CD4-positive, alpha-beta T cell treated with Interleukin-2 at 100 ng/mL for 4 hours (primary cell): ENCODE measurements around the gene NHERF2.

Experiments
- DNase-seq: peaks from one replicate; pipeline ENCODE4 v3.0.0-alpha.2; 2020; ENCODE audit warnings: low spot score

NHERF2 gene

DNA sequence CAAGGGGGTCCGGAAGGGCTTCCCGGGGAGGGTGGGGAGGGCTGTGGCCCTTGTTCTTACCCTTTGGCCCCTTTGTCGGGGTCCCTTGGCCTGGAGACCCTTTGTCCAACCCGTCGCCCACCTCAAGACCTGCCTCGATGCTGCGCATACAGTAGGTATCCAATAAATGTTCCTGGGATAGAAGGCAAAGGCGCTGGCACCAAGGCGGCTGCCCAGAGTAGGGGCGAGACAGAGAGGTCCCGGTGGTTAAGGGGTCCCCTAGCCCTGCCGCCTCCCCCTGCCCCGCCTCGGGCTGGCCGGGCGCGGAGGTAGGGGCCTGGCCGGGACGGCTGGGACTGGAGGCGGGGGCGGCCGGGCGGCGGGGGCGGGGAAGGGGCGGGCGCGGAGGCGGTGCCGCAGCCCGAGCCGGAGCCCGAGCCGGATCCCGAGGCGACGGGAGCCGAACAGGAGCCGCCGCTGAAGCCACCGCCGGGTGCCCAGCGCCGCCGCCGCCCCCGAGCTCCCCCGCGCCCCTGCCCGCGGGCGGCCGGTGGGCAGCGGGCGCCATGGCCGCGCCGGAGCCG, at the start of gene NHERF2:
TSS of gene NHERF2 (plus strand) at position 442 of the 563 bp plus-strand sequence. CDS start at position 546, 104 bp downstream.
- DNase-seq = no peak

DNA sequence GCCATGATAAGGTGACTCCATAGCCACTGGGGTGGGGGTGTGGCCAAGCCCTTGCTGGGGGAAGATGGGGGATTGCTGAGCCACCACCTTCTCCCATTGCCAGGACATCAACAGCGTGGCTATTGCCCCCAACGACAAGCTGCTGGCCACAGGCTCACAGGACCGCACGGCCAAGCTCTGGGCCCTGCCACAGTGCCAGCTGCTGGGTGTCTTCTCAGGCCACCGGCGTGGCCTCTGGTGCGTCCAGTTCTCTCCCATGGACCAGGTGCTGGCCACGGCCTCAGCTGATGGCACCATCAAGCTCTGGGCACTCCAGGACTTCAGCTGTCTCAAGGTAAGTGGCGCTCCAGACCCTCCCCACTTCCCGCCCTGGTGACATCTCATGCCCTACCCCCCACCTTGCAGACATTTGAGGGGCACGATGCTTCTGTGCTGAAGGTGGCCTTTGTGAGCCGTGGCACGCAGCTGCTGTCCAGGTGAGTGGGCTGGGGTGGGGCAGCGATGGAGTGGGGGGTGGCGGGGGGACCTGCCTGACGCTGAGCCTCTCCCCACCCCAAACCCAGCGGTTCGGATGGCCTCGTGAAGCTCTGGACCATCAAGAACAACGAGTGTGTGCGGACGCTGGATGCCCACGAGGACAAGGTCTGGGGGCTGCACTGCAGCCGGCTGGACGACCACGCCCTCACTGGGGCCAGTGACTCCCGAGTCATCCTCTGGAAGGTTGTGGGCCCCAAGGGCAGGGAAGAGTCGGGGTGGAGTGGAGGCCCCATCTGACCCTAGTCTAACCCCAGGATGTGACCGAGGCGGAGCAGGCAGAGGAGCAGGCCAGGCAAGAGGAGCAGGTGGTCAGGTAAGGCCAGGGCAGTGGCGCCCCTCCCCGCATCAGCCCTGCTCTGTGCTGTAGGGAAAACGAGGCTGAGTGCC, 49.5 kb upstream of the NHERF2 start:
- no peak for DNase-seq

DNA sequence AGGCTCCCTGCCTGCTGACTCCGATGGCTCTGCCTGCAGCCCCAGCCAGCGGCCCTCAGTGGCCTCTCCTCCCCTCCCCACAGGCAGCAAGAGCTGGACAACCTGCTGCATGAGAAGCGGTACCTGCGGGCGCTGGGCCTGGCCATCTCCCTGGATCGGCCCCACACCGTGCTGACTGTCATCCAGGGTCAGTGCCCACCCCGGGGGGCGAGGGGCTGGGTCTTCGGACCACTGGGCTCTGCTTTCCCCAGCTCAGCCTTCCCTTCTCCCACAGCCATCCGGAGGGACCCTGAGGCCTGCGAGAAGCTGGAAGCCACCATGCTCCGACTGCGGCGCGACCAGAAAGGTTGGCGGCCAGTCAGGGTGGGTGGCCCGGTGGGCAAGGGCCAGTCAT, 48.8 kb upstream of the NHERF2 start:
- DNase-seq = no peak

GRCh38 chr16:1978476-1979120, 48.1 kb upstream of the NHERF2 start:
- no peak for DNase-seq

DNA sequence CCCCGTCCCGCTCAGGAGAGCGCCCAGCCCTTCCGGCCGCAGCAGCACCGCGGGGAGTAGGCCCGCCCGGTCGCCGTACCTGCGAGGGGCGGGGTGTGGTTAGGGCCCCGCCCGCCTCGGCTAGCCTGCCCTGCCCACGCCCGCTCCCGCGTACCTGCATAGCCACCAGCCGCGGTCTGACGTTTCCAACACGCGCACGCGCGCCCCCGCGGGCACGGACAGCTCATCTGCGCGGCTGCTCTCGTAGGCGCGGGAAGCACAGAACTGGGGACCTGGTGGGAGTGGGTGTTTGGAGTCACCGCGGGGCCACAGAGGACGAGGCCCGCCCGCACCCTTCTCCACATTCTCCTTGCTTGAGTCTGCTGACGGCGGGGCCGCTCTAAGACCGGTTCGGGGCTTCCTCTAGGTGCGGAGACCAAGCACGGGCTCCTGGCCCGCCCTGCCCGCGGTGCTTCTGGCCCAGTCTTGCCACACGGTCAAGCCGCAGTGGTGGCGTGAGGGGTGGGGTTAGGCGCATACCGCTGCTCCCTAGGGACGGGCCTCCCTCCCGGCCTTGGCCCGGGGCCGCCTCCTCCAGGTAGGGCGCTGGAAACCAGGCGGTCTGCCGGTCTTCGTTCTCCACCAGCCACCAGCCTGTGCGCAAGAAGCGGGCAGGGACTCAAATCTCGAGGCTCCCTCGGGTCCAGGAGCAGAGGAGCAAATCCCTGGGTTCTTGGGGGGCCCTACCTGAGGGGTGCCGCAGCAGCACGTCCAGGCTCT, 47.3 kb upstream of the NHERF2 start:
- DNase-seq = no peak

DNA sequence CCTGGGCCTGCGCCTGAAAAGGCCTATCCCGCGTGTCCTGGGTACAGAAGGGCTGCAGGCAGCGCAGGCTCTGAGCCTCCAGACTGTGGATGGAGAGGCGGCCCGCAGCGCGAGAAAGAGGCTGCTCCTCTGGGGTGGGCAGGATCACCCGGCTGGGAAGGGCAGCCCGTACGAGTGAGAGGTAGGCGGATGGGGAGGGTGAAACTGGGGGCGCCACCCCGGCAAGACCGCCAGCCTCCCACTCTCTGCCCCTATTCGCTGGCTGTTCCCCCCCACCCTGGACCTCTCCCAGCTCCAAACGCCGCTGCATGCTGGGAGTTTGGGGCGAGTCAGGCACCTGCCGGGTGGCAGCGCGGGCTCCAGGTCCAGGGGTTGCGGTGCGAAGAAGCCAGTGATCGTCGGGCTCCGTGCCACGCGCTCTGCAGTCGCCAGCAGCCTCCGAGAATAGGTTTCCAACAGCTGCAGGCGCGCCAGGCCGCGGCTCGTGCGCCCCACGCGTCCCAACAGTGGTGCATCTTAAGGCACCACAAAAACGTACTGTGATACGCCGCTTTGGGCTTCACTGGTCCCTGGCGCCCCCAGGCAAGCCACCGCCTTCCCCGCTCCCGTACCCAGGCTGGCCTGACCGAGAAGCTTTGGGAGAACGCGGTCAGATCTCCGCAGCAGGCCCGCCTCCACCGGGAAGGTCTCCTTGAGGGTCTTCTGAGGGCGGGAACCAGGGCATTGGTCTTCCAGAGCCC, 46.5 kb upstream of the NHERF2 start:
- no peak for DNase-seq

GRCh38 chr16:1980770-1981087, 46.0 kb upstream of the NHERF2 start:
- no peak for DNase-seq

GRCh38 chr16:1981398-1981836, 45.3 kb upstream of the NHERF2 start, which contains the start of gene NOXO1:
Gene NOXO1, minus strand, starts transcription at chr16:1981469. Its CDS starts 290 bp downstream, at chr16:1981179.
- DNase-seq = no peak

DNA sequence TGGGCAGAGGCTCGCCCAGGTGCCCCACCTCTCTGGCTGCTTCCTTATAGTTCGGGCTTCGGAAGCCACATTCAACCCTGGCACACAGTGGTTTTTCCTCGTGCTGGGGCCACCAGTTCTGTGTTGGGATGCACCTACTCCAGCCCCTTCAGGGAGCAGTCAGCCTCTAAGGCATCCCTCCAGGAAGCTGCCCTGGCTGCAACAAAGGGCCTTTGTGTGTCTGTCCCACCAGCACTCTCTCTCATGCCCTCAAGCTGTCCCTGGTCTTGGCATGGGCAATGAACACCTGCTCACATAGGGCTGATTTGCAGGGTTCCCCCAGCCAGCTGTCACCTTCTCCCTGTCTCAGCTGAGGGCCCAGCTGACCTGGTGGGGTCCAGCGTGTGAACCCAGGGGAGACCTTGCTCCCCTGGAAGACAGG, 44.7 kb upstream of the NHERF2 start:
- no peak for DNase-seq

- no peak for DNase-seq
Measured at GRCh38 chr16:1982991-1983543, 43.6 kb upstream of the NHERF2 start.

GRCh38 chr16:1983544-1984346, 43.0 kb upstream of the NHERF2 start, which contains the start of gene GFER:
Gene GFER, plus strand, starts transcription at chr16:1984193. Its CDS starts 26 bp downstream, at chr16:1984219.
- DNase-seq = peak; percentile 75

DNA sequence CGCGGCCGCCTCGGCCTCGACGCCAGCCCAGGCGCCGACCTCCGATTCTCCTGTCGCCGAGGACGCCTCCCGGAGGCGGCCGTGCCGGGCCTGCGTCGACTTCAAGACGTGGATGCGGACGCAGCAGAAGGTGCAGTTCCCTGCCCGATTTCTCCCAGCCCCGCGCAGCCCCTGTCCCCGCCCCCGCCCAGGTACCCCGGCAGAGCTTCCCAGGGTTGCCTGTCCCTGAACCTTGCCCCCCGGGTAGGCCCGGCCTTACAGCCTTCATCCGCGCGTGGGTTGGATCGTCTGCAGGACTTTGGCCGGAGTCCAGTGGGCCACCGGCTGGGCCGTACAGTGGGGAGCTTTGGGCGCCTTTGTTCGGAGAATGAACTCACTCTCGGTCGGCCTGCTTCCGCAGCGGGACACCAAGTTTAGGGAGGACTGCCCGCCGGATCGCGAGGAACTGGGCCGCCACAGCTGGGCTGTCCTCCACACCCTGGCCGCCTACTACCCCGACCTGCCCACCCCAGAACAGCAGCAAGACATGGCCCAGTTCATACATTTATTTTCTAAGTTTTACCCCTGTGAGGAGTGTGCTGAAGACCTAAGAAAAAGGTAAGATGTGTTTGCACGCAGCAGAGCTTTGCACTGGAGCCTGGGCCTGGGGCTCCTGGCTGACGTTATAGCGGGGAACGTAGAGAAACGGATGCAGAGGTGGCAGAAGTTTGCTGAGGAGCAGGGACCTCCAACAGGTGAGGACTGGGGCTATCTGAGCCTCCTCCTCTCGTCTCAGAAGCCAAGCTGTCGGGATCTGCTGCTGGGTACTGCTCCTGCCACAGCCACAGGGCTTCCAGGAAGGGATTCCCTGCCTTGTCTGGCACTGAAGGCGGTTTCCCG, 42.1 kb upstream of the NHERF2 start:
- DNase-seq = no peak

DNA sequence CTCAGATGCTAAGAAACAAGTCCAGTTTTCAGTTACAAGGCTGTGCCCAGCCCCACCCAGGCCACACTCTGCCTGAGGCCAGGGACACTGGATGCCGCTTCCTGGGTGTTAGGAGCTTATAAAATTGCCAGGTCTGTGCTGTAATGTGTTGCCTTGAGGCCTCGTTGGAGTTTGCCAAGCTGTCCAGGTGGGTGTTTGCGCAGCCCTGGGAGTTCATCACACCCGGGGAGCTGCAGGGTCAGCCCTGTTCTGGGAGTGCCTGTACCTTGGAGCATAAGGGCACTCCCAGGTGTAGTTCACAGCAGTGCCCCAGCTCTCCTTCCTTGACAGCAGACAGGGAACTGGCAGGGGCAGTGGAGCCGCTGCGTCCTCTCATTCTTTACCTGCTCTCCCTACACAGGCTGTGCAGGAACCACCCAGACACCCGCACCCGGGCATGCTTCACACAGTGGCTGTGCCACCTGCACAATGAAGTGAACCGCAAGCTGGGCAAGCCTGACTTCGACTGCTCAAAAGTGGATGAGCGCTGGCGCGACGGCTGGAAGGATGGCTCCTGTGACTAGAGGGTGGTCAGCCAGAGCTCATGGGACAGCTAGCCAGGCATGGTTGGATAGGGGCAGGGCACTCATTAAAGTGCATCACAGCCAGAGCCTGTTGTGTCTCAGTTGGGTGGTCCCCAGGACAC, 41.1 kb upstream of the NHERF2 start:
- no peak for DNase-seq

GRCh38 chr16:1987198-1987597, 39.5 kb upstream of the NHERF2 start:
- DNase-seq = no peak

DNA sequence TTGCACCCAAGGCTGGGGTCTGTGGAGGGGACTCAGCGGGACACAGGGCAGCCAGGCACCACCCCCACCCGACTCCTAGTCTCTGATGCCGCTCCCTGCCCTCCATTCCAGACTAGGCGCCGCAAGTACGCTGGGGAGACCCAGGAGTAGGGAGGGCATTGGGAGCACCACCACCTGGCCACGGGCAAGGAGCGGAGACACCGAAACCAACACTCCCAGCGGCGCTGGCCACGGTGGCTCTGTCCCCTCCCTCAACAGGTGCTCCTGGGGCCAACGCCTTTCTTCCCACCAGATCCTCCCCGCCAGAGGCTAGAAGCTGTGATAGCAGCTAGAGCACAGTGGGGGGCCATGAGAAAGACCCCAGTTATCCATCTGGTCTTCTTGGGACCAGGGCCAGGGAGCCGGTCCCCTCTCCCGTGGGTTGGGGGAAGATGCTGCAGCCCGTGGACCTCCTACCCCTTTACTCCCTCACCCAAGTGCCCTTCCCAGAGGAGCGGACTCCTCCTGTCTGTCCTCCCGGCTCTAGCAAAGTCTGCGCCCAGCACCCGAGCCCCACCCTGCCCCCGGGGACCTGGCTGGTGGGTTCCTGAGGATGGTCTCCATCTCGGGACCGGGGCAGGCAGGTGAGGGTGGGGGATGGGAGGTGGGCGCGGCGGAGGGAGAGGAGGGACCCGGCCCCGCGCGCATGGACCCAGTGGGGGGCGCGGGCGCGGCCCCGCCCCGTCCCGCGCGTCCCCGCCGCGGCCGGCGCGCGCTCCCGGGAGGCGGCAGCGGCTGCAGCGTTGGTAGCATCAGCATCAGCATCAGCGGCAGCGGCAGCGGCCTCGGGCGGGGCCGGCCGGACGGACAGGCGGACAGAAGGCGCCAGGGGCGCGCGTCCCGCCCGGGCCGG, 37.2 kb upstream of the NHERF2 start, which contains the start of gene SYNGR3:
TSS of gene SYNGR3 (plus strand) at position 762 of the 892 bp plus-strand sequence. CDS start 133 bp downstream, outside the sequence.
- DNase-seq = no peak

DNA sequence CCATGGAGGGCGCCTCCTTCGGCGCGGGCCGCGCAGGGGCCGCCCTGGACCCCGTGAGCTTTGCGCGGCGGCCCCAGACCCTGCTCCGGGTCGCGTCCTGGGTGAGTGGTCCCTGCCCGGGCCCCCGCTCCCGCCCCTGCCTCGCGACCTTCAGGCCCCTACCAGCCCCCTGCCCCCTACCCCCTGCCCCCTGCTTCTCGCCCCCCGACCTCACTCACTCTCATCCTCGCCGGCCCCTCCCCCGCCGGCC, 36.7 kb upstream of the NHERF2 start:
- DNase-seq = no peak

DNA sequence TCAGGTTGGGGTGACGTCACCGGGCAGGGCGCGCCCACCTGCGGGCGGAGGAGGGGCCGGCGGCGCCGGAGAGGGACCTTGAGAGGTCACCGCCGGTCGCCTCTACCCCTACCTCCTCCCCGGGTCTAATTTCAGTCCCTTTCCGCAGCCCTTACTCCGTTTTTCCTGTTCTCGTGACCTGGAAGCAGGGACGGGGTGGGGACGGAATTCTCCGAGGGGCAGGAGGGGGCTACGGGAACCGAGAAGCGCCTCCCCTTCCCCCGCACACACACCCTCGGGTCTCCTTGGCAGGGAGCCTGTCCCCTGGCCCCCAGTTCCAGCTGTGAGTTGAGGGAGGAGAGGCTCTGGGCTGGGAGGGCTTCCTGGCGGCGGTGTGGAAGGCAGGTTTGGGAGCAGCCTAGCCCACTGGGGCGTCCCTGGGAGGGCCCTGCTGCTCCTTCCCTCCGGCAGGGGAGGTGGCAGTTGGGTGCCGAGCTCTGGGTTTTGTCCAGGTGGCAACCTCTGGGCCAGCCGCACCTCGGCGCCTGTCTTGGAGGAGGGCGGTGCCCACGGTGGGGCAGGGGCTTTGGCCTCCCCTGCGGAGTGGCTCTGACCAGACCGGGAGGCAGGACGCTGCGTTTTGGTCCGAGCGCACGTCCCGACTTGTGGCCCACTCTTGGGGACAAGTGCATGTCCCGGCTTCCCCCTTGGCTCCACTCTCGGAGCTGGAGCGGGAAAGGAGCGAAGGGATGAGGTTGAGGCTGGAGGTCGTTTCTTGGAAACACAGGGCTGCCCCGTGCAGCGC, 36.2 kb upstream of the NHERF2 start:
- peak; percentile 42 for DNase-seq
